AG09309 (cell line): Measurements from ENCODE around the gene NRM.

Experiments used
- DNase-seq: peaks from one replicate; pipeline ENCODE4 v3.0.0-alpha.2; 2010; ENCODE audit warnings: low read depth
- H3K4me3 ChIP-seq: 2 replicates; pipeline ENCODE4 v1.5.1; 2011; ENCODE audit warnings: mild to moderate bottlenecking, low read depth, low read length, moderate library complexity; ENCODE audit not compliant: control insufficient read depth
- TF ChIP-seq, protein P1 (sequence below): IDR thresholded peaks from 2 replicates; pipeline ENCODE4 v1.5.1; 2011; ENCODE audit warnings: mild to moderate bottlenecking, low read depth, low read length, inconsistent platforms; ENCODE audit not compliant: insufficient read depth, control insufficient read depth; ENCODE audit errors: missing control alignments

NRM gene

DNA sequence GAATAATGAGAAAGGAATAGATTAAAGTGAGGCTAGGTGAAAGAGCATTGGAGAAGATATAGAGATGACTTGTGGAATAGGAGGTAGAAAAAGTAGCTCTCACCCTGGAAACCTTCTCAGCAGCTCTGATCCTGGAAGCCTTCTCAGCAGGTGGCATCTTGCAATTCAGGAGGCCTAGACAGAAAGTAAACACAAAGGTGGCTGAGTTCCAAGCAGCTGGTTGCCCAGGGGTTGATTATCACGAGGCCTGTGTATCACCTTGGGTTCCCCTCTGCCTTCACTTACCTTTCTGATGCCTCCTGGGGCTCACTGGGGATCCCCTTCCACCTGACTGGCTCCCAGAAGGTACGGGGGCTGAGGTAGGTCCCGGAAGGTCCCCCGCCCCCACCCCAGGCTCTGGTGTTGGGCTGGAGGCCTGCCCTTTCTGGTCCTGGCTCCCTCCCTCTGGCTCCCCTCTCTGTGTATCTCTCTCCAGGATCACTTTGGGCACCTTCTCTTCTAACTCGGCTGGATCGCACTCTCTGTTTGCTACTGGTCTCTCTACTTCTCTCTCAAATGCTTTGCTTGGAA lies 16.6 kb upstream of the NRM start:
- TF ChIP-seq, protein P1, sequence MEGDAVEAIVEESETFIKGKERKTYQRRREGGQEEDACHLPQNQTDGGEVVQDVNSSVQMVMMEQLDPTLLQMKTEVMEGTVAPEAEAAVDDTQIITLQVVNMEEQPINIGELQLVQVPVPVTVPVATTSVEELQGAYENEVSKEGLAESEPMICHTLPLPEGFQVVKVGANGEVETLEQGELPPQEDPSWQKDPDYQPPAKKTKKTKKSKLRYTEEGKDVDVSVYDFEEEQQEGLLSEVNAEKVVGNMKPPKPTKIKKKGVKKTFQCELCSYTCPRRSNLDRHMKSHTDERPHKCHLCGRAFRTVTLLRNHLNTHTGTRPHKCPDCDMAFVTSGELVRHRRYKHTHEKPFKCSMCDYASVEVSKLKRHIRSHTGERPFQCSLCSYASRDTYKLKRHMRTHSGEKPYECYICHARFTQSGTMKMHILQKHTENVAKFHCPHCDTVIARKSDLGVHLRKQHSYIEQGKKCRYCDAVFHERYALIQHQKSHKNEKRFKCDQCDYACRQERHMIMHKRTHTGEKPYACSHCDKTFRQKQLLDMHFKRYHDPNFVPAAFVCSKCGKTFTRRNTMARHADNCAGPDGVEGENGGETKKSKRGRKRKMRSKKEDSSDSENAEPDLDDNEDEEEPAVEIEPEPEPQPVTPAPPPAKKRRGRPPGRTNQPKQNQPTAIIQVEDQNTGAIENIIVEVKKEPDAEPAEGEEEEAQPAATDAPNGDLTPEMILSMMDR: no peak
- H3K4me3 ChIP-seq: no peak overlapping the region
- no peak for DNase-seq

GRCh38 chr6:30705620-30706019 lies 14.8 kb upstream of the NRM start:
- no peak for DNase-seq
- TF ChIP-seq, protein P1: no peak
- no peak overlapping the region for H3K4me3 ChIP-seq

- DNase-seq: no peak
- no peak overlapping the region for H3K4me3 ChIP-seq
Measured at GRCh38 chr6:30703821-30704220, 13.0 kb upstream of the NRM start.

GRCh38 chr6:30703011-30703410 lies 12.2 kb upstream of the NRM start:
- DNase-seq: no peak
- TF ChIP-seq, protein P1: no peak
- H3K4me3 ChIP-seq: no peak overlapping the region

More at GRCh38 chr6:30703821-30704220, 13.0 kb upstream of the NRM start:
- TF ChIP-seq, protein P1: no peak

GRCh38 chr6:30700340-30700739 lies 9.6 kb upstream of the NRM start:
- DNase-seq: no peak
- TF ChIP-seq, protein P1: no peak
- no peak overlapping the region for H3K4me3 ChIP-seq

DNA sequence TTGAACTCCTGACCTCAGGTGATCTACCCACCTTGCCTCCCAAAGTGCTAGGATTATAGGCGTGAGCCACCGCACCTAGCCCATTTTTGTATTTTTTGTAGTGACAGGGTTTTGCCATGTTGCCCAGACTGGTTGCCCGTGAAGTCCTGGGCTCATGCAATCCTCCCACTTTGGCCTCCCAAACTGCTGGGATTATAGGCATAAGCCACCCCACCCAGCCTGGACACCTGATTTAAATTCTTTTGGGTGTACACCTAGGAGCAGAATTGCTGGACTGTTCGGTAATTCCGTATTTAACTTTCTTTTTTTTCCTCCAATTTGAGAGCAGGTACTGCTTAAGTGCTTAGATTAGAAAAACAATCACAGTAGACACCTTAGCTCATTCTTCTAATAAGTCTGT lies 5.6 kb upstream of the NRM start:
- TF ChIP-seq, protein P1: no peak
- no peak for DNase-seq
- no peak overlapping the region for H3K4me3 ChIP-seq
